ENCODE measurements around the gene PPP1R26. TPM values are rescaled to one million over a fixed set of nuclear protein-coding genes. Genes with fewer than 3 reads are reported as not detected.
"Not testable (repeated sequence)": the region's sequence is repeated elsewhere in the genome, so short reads cannot be mapped to it uniquely, and the experiment has no call there.

PPP1R26 gene
- total RNA-seq, 4 donors from 2014 or later: 5.4 to 10.9 (median 8.3) TPM

GRCh38 chr9:135530146-135530545, 50.6 kb downstream of the PPP1R26 start:
- 67 to 75% methylated on average over 3 to 4 of the region's 5 CpGs for whole genome bisulfite sequencing, 2 donors
- no peak for TF ChIP-seq POLR2A (IDR thresholded peaks at IDR 0.05)
- TF ChIP-seq, protein P1, sequence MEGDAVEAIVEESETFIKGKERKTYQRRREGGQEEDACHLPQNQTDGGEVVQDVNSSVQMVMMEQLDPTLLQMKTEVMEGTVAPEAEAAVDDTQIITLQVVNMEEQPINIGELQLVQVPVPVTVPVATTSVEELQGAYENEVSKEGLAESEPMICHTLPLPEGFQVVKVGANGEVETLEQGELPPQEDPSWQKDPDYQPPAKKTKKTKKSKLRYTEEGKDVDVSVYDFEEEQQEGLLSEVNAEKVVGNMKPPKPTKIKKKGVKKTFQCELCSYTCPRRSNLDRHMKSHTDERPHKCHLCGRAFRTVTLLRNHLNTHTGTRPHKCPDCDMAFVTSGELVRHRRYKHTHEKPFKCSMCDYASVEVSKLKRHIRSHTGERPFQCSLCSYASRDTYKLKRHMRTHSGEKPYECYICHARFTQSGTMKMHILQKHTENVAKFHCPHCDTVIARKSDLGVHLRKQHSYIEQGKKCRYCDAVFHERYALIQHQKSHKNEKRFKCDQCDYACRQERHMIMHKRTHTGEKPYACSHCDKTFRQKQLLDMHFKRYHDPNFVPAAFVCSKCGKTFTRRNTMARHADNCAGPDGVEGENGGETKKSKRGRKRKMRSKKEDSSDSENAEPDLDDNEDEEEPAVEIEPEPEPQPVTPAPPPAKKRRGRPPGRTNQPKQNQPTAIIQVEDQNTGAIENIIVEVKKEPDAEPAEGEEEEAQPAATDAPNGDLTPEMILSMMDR (IDR thresholded peaks at IDR 0.05): no peak
- no peak overlapping the region for H3K4me3 ChIP-seq
- intact Hi-C loops (cut with DNase I): no loop called here
- peaks cover 0 to 65% (median 0%) of the 10 kb centered on the region in 4 donors for H3K27me3 ChIP-seq
- no peak overlapping the region for H3K27ac ChIP-seq
- H3K4me1 ChIP-seq: no peaks in the 10 kb centered on the region
- H3K9me3 ChIP-seq: no peaks in the 10 kb centered on the region
- DNase-seq: no peak
- H3K36me3 ChIP-seq: no peaks in the 10 kb centered on the region

GRCh38 chr9:135531096-135531495, 51.5 kb downstream of the PPP1R26 start:
- no peak for DNase-seq
- H3K36me3 ChIP-seq: no peaks in the 10 kb centered on the region
- TF ChIP-seq POLR2A (IDR thresholded peaks at IDR 0.05): no peak
- TF ChIP-seq, protein P1 (IDR thresholded peaks at IDR 0.05): no peak
- H3K4me3 ChIP-seq: no peak overlapping the region
- H3K4me1 ChIP-seq: no peaks in the 10 kb centered on the region
- 82 to 95% methylated on average over 4 to 10 of the region's 10 CpGs for WGBS, 2 donors
- peaks cover 0 to 61% (median 0%) of the 10 kb centered on the region in 4 donors for H3K27me3 ChIP-seq
- H3K9me3 ChIP-seq: no peaks in the 10 kb centered on the region
- intact Hi-C loops (cut with DNase I): no loop called here
- no peak overlapping the region for H3K27ac ChIP-seq

DNA sequence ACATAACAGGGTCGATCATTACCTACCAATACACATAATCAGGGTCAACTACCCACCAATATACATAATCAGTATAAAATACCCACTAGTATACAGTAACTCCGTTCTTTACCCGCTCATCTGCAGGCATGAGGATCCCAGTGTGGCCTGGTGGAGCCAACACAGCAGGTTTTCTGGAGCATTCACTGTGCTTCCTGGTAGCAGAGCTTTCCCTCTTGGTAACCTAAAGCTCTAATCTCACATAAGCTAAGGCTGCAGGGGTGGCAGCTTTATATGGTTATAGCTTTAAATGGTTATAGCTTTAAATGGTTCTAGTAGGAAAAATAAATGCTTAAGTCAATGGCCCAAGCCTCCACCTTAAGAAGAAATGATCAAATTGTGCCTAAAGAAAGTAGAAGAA, 53.5 kb downstream of the PPP1R26 start:
- no peaks in the 10 kb centered on the region for H3K36me3 ChIP-seq
- H3K4me3 ChIP-seq: no peak overlapping the region
- H3K4me1 ChIP-seq: no peaks in the 10 kb centered on the region
- intact Hi-C loops (cut with DNase I): no loop called here
- peaks cover 0 to 64% (median 0%) of the 10 kb centered on the region in 4 donors for H3K27me3 ChIP-seq
- H3K27ac ChIP-seq: no peak overlapping the region
- no peak for TF ChIP-seq POLR2A (IDR thresholded peaks at IDR 0.05)
- TF ChIP-seq, protein P1 (IDR thresholded peaks at IDR 0.05): no peak
- 79 to 92% methylated on average over 3 of the region's 3 CpGs for WGBS, 2 donors
- H3K9me3 ChIP-seq: no peaks in the 10 kb centered on the region
- no peak for DNase-seq

DNA sequence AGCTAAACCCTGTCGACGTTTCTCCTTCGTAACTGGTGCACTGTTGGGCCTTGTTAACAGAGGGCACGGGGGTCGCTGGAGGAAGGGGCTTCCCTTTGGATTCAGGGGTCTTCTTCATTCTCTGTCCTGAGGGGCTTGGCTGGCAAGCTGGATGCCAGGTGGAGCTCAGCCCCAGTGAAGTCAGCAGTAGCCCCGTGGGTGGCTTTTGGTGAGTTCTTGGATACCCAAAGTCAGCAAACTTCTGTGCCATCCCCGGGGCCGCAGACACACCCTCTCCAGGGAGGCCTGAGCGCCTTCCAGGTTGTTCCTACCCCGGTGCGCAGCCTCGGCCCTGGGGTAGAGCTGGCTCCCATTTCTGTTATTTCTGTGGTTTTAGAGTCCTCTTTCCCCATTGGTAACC, 54.1 kb downstream of the PPP1R26 start:
- no peaks in the 10 kb centered on the region for H3K9me3 ChIP-seq
- no peaks in the 10 kb centered on the region for H3K4me1 ChIP-seq
- no peak overlapping the region for H3K27ac ChIP-seq
- H3K36me3 ChIP-seq: no peaks in the 10 kb centered on the region
- DNase-seq: no peak
- intact Hi-C loops (cut with DNase I): no loop called here
- 78 to 85% methylated on average over 7 to 12 of the region's 12 CpGs for WGBS, 2 donors
- H3K27me3 ChIP-seq: peaks cover 0 to 70% (median 0%) of the 10 kb centered on the region in 4 donors
- TF ChIP-seq, protein P1 (IDR thresholded peaks at IDR 0.05): no peak
- TF ChIP-seq POLR2A (IDR thresholded peaks at IDR 0.05): no peak
- no peak overlapping the region for H3K4me3 ChIP-seq

GRCh38 chr9:135534192-135534711, 54.7 kb downstream of the PPP1R26 start:
- H3K36me3 ChIP-seq; intact Hi-C loops (cut with DNase I); DNase-seq; H3K9me3 ChIP-seq; H3K27ac ChIP-seq; H3K4me3 ChIP-seq; H3K4me1 ChIP-seq: not testable (repeated sequence)
- H3K27me3 ChIP-seq: peaks cover 0 to 74% (median 0%) of the 10 kb centered on the region in 4 donors
- WGBS, 2 donors: 16% methylated on average over 8 of the region's 10 CpGs; no CpG with 5 or more reads in 1 of the 2 donors

DNA sequence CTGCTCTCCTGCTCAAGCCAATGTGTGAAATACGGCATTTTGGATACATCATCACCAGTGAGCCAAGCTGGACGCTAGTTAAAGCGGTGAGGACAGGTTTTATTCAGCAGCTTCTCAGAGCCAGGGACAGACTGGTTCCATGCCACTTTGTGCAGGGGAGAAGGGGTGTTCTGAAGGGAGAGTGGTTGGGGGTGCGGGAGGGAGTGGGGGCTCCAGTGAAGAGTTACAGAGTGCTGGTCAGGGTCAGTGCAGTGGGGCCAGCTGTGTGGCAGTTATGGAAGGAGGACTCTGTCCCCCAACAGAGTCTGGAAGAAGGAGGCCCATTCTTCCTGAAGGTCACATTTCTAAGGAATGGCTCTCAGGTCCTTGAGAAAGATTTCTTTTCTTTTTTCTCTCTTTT, 55.2 kb downstream of the PPP1R26 start:
- H3K9me3 ChIP-seq; H3K4me1 ChIP-seq; H3K36me3 ChIP-seq; H3K4me3 ChIP-seq; intact Hi-C loops (cut with DNase I); H3K27ac ChIP-seq; DNase-seq: not testable (repeated sequence)
- 72 to 83% methylated on average over 3 to 4 of the region's 4 CpGs for WGBS, 2 donors
- H3K27me3 ChIP-seq: peaks cover 0 to 80% (median 0%) of the 10 kb centered on the region in 4 donors

DNA sequence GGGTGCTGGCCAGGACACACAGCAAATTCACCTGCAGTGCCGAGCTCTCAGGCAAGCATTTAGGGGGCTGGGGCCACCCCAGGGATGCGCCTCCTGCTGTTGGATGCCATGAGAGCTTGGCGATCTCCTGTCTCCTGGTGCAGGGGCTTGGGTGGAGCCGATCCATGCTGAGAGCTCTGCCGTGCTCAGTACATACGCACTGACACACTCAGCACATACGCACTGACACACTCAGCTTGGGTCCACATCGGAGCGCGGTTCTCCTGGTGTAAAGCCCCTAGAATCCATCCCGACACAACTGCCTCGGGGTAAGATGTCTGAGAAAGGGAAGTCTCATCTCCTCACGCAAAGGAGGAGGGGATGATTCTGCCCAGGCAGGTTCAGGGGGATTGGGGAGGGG, 56.0 kb downstream of the PPP1R26 start:
- H3K27ac ChIP-seq; DNase-seq; H3K4me3 ChIP-seq; H3K9me3 ChIP-seq; H3K4me1 ChIP-seq; intact Hi-C loops (cut with DNase I); H3K36me3 ChIP-seq: not testable (repeated sequence)
- peaks cover 0 to 84% (median 0%) of the 10 kb centered on the region in 4 donors for H3K27me3 ChIP-seq
- 50 to 58% methylated on average over 1 to 3 of the region's 13 CpGs for WGBS, 2 donors

All from esophagus squamous epithelium (tissue), 5 donors.